HEK293 (cell line): ENCODE results near the gene RCOR2.

Source experiments
- CTCF ChIA-PET: fragments of 350-600 bp; formaldehyde crosslinking; extraction: SDS; loops from one replicate; lab custom pipeline; 2021; ENCODE audit warnings: antibody characterized with exemption; lab: Yijun Ruan, JAX
- POLR2A ChIA-PET: fragments of 300-600 bp; formaldehyde crosslinking; extraction: SDS; loops from one replicate; lab custom pipeline; 2020; ENCODE audit warnings: antibody characterized with exemption, inconsistent platforms; lab: Yijun Ruan, JAX
- H3K27ac ChIP-seq: fragments of 200-500 bp; sonication (Bioruptor generic); 2 replicates; pipeline ENCODE4 v1.5.1; 2014; ENCODE audit warnings: low read depth, low read length, control low read depth, inconsistent platforms; ENCODE audit errors: extremely low read depth
- H3K36me3 ChIP-seq, 2 experiments: fragments of 200-500 bp in 1 of 2; sonication (Bioruptor generic) in 1 of 2; 1 replicate in 1 of 2; 2 replicates in 1 of 2; pipeline ENCODE4 v1.5.1; 2014 to 2017; ENCODE audit warnings: inconsistent platforms in 2 of 2, low read length in 2 of 2; ENCODE audit not compliant: control insufficient read depth in 2 of 2, insufficient read depth in 1 of 2
- H3K4me1 ChIP-seq: fragments of 200-500 bp; sonication (Bioruptor generic); 2 replicates; pipeline ENCODE4 v1.5.1; 2014; ENCODE audit warnings: mild to moderate bottlenecking, low read length, inconsistent platforms; ENCODE audit not compliant: control insufficient read depth, insufficient read depth
- H3K4me3 ChIP-seq: 2 replicates; pipeline ENCODE4 v1.5.1; 2011; ENCODE audit warnings: low read depth, mild to moderate bottlenecking, control low read depth, low read length, moderate library complexity
- H3K9me3 ChIP-seq: fragments of 200-500 bp; sonication (Bioruptor generic); 2 replicates; pipeline ENCODE4 v1.5.1; 2014; ENCODE audit warnings: low read depth, low read length, inconsistent platforms; ENCODE audit not compliant: control insufficient read depth, insufficient read depth
- HOXD13 ChIP-seq: sonication (generic); formaldehyde crosslinking; IDR thresholded peaks from 2 replicates; pipeline ENCODE4 v1.8.0; 2022; ENCODE audit warnings: missing genetic modification reagents, borderline replicate concordance
- MZF1 ChIP-seq: fragments of 450-650 bp; formaldehyde crosslinking; IDR thresholded peaks from 2 replicates; pipeline ENCODE4 v1.5.1; 2017; ENCODE audit warnings: missing biosample characterization, missing genetic modification characterization, borderline replicate concordance
- OSR2 ChIP-seq: fragments of 450-650 bp; formaldehyde crosslinking; IDR thresholded peaks from 2 replicates; pipeline ENCODE4 v1.5.1; 2016; ENCODE audit warnings: missing biosample characterization, missing genetic modification characterization
- ZFP37 ChIP-seq: fragments of 450-650 bp; formaldehyde crosslinking; IDR thresholded peaks from 2 replicates; pipeline ENCODE4 v1.5.1; 2016; ENCODE audit warnings: missing biosample characterization, missing genetic modification characterization
- ZIC2 ChIP-seq: fragments of 450-650 bp; formaldehyde crosslinking; IDR thresholded peaks from 2 replicates; pipeline ENCODE4 v1.5.1; 2016; ENCODE audit warnings: missing biosample characterization, missing genetic modification characterization
- ZNF112 ChIP-seq: fragments of 450-650 bp; formaldehyde crosslinking; IDR thresholded peaks from 2 replicates; pipeline ENCODE4 v1.5.0; 2017; ENCODE audit warnings: missing biosample characterization, missing genetic modification characterization
- ZNF184 ChIP-seq: fragments of 450-650 bp; IDR thresholded peaks from 2 replicates; pipeline ENCODE4 v1.5.1; 2018; ENCODE audit warnings: missing biosample characterization, mild to moderate bottlenecking, missing genetic modification characterization
- ZNF211 ChIP-seq: fragments of 450-650 bp; formaldehyde crosslinking; IDR thresholded peaks from 2 replicates; pipeline ENCODE4 v1.5.1; 2016; ENCODE audit warnings: low read depth, missing biosample characterization, missing genetic modification characterization
- ZNF248 ChIP-seq: fragments of 450-650 bp; formaldehyde crosslinking; IDR thresholded peaks from 2 replicates; pipeline ENCODE4 v1.5.1; 2017; ENCODE audit warnings: missing biosample characterization, missing genetic modification characterization
- ZNF266 ChIP-seq: fragments of 450-650 bp; formaldehyde crosslinking; IDR thresholded peaks from 2 replicates; pipeline ENCODE4 v1.5.1; 2016; ENCODE audit warnings: missing biosample characterization, missing genetic modification characterization, low read depth
- ZNF274 ChIP-seq, 2 experiments: fragments of 200-500 bp in 1 of 2; fragments of 450-650 bp in 1 of 2; sonication (Bioruptor generic) in 1 of 2; formaldehyde crosslinking in 1 of 2; IDR thresholded peaks; 2 replicates each; pipeline versions ENCODE4 v1.5.1 to v1.6.1; 2014 to 2016; ENCODE audit warnings: borderline replicate concordance in 1 of 2, inconsistent platforms in 1 of 2, low read length in 1 of 2, missing biosample characterization in 1 of 2, missing genetic modification characterization in 1 of 2
- ZNF292 ChIP-seq: fragments of 450-650 bp; formaldehyde crosslinking; IDR thresholded peaks from 2 replicates; pipeline ENCODE4 v1.5.1; 2016; ENCODE audit warnings: low read depth, missing biosample characterization, missing genetic modification characterization, borderline replicate concordance
- ZNF341 ChIP-seq: fragments of 450-650 bp; formaldehyde crosslinking; IDR thresholded peaks from 2 replicates; pipeline ENCODE4; 2016; ENCODE audit warnings: low read depth, missing biosample characterization, missing genetic modification characterization
- ZNF354C ChIP-seq: fragments of 450-650 bp; formaldehyde crosslinking; IDR thresholded peaks from 2 replicates; pipeline ENCODE4 v1.5.1; 2016; ENCODE audit warnings: missing biosample characterization, missing genetic modification characterization, low read depth, borderline replicate concordance
- ZNF404 ChIP-seq: fragments of 450-650 bp; formaldehyde crosslinking; IDR thresholded peaks from 2 replicates; pipeline ENCODE4 v1.5.1; 2017; ENCODE audit warnings: missing biosample characterization, missing genetic modification characterization
- ZNF501 ChIP-seq: fragments of 450-650 bp; formaldehyde crosslinking; IDR thresholded peaks from 2 replicates; pipeline ENCODE4 v1.5.1; 2016; ENCODE audit warnings: missing biosample characterization, missing genetic modification characterization
- ZNF555 ChIP-seq: fragments of 450-650 bp; formaldehyde crosslinking; conservative IDR thresholded peaks from 2 replicates; pipeline ENCODE4 v1.5.1; 2017; ENCODE audit warnings: missing biosample characterization, mild to moderate bottlenecking, missing genetic modification characterization, inconsistent platforms
- ZNF585B ChIP-seq: fragments of 450-650 bp; formaldehyde crosslinking; IDR thresholded peaks from 2 replicates; pipeline ENCODE4 v1.5.1; 2016; ENCODE audit warnings: missing biosample characterization, missing genetic modification characterization
- ZNF626 ChIP-seq: fragments of 450-650 bp; sonication (Bioruptor Pico); formaldehyde crosslinking; IDR thresholded peaks from 2 replicates; pipeline ENCODE4 v1.5.1; 2018; ENCODE audit warnings: missing biosample characterization, missing genetic modification characterization, inconsistent platforms
- ZNF660 ChIP-seq: fragments of 450-650 bp; IDR thresholded peaks from 2 replicates; pipeline ENCODE4 v1.5.1; 2018; ENCODE audit warnings: missing biosample characterization, mild to moderate bottlenecking, missing genetic modification characterization
- ZNF670 ChIP-seq: fragments of 450-650 bp; formaldehyde crosslinking; IDR thresholded peaks from 2 replicates; pipeline ENCODE4 v1.5.1; 2016; ENCODE audit warnings: missing biosample characterization, missing genetic modification characterization, low read depth
- ZNF707 ChIP-seq: fragments of 450-650 bp; formaldehyde crosslinking; IDR thresholded peaks from 2 replicates; pipeline ENCODE4 v1.5.1; 2016; ENCODE audit warnings: missing biosample characterization, missing genetic modification characterization
- ZNF776 ChIP-seq: fragments of 450-650 bp; formaldehyde crosslinking; IDR thresholded peaks from 2 replicates; pipeline ENCODE4 v1.5.0; 2017; ENCODE audit warnings: missing biosample characterization, missing genetic modification characterization, borderline replicate concordance
- ZNF843 ChIP-seq: fragments of 450-650 bp; formaldehyde crosslinking; IDR thresholded peaks from 2 replicates; pipeline ENCODE4 v1.5.1; 2016; ENCODE audit warnings: missing biosample characterization, missing genetic modification characterization
- TF ChIP-seq, protein P1 (sequence below): fragments of 450-650 bp; formaldehyde crosslinking; conservative IDR thresholded peaks from 2 replicates; pipeline ENCODE4 v1.5.1; 2016; ENCODE audit warnings: low read depth, missing biosample characterization, missing genetic modification characterization

The RCOR2 gene

DNA sequence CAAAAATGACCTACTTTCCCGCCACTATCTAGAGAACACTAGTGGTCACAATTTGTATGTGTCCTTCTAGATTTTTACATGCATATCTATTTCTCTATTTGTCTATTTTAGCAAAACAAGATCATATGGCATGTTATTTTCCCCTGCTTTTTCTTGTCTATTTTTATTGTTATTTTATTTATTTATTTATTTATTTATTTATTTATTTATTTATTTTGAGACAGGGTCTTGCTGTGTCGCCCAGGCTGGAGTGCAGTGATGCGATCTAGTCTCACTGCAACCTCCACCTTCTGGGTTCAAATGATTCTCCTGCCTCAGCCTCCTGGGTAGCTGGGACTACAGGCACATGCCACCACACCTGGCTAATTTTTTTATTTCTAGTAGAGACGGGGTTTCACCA, 46.9 kb upstream of the RCOR2 start (continued):
- peak; percentile 72 for TF ChIP-seq ZNF555
- TF ChIP-seq, protein P1, sequence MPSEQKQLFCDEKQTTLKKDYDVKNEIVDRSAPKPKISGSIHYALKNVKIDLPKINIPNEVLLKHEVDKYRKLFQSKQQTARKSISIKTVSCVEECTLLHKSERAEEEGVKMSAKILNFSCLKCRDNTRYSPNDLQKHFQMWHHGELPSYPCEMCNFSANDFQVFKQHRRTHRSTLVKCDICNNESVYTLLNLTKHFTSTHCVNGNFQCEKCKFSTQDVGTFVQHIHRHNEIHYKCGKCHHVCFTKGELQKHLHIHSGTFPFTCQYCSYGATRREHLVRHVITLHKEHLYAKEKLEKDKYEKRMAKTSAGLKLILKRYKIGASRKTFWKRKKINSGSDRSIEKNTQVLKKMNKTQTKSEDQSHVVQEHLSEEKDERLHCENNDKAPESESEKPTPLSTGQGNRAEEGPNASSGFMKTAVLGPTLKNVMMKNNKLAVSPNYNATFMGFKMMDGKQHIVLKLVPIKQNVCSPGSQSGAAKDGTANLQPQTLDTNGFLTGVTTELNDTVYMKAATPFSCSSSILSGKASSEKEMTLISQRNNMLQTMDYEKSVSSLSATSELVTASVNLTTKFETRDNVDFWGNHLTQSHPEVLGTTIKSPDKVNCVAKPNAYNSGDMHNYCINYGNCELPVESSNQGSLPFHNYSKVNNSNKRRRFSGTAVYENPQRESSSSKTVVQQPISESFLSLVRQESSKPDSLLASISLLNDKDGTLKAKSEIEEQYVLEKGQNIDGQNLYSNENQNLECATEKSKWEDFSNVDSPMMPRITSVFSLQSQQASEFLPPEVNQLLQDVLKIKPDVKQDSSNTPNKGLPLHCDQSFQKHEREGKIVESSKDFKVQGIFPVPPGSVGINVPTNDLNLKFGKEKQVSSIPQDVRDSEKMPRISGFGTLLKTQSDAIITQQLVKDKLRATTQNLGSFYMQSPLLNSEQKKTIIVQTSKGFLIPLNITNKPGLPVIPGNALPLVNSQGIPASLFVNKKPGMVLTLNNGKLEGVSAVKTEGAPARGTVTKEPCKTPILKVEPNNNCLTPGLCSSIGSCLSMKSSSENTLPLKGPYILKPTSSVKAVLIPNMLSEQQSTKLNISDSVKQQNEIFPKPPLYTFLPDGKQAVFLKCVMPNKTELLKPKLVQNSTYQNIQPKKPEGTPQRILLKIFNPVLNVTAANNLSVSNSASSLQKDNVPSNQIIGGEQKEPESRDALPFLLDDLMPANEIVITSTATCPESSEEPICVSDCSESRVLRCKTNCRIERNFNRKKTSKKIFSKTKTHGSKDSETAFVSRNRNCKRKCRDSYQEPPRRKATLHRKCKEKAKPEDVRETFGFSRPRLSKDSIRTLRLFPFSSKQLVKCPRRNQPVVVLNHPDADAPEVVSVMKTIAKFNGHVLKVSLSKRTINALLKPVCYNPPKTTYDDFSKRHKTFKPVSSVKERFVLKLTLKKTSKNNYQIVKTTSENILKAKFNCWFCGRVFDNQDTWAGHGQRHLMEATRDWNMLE (tag by site-specific recombination): peak; percentile 85

GRCh38 chr11:63961608-63962412, 44.8 kb upstream of the RCOR2 start:
- TF ChIP-seq ZNF670 (tag by site-specific recombination) (no peak), ZNF660 (no peak), ZIC2 (tag by site-specific recombination) (peak; percentile 53; the same call in 1 of the 2 replicates), MZF1 (tag by site-specific recombination) (no peak), ZNF843 (tag by site-specific recombination) (no peak), ZNF404 (tag by site-specific recombination) (no peak), ZNF341 (tag by site-specific recombination) (peak; percentile 81), ZFP37 (tag by site-specific recombination) (no peak), OSR2 (tag by site-specific recombination) (no peak)
- CTCF ChIA-PET: interaction anchor here (0.6 to 1.1 kb wide), 3 partner anchors 27 to 191 kb away, joined by 3 to 5 read pairs (median 5); partner anchors contain the start of gene MARK2
- POLR2A ChIA-PET: interaction anchor here (0.6 to 3.3 kb wide), 5 partner anchors 10 to 224 kb away, joined by 4 to 11 read pairs (median 7); partner anchors contain the start of genes COX8A, MARK2 and STIP1

DNA sequence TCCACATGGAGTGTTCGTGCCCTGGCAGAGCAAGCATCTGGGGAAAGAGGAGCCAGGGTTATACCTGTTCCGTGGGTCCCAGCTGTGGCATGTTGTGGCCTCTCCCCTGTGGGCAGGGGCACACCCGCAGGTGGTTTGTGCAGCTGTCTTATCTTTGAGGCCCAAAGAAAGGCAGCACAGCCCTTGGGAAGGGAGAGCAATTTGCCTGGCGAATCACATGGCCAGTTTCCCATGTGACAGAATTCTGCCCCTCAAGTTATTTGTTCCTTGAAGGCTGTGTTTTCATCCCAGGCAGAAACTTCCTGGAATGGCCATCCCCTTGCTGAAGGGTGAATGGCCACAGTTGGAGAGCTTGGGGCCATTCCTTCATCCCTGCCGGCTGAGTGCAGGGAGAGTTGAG, 41.0 kb upstream of the RCOR2 start:
- CTCF ChIA-PET: interaction anchor here (0.6 to 1.7 kb wide), 3 partner anchors 14 to 161 kb away, joined by 3 read pairs; no protein-coding TSS in a partner anchor
- no peaks in the 10 kb centered on the region for H3K9me3 ChIP-seq
- no peak overlapping the region for H3K27ac ChIP-seq
- POLR2A ChIA-PET: no interaction called here
- H3K4me1 ChIP-seq: no peaks in the 10 kb centered on the region
- H3K4me3 ChIP-seq: no peak overlapping the region
- peaks cover 2 to 48% of the 10 kb centered on the region in 2 experiments; a peak in 2 of 3 replicates for H3K36me3 ChIP-seq
- TF ChIP-seq ZNF248 (tag by site-specific recombination) (no peak), HOXD13 (no peak), ZNF266 (no peak), ZNF776 (tag by site-specific recombination) (no peak), ZNF184 (no peak), ZNF274 (IDR thresholded peaks at IDR 0.05; ENCODE audit: low read length) (no peak), ZNF274 (tag by site-specific recombination; IDR thresholded peaks at IDR 0.05; ENCODE audit: borderline replicate concordance) (no peak), ZNF112 (tag by site-specific recombination) (no peak), ZNF354C (tag by site-specific recombination) (no peak), ZNF585B (tag by site-specific recombination) (no peak), ZNF501 (tag by site-specific recombination) (no peak), ZNF707 (tag by site-specific recombination) (no peak), ZNF292 (tag by site-specific recombination) (no peak), ZNF211 (tag by site-specific recombination) (no peak), ZNF626 (tag by site-specific recombination) (no peak)

More at GRCh38 chr11:63961608-63962412, 44.8 kb upstream of the RCOR2 start:
- Histone ChIP-seq H3K4me1 (no peaks in the 10 kb centered on the region), H3K27ac (no peak overlapping the region), H3K4me3 (no peak overlapping the region), H3K36me3 (peaks cover 0 to 12% of the 10 kb centered on the region in 2 experiments; a peak in 1 of 3 replicates), H3K9me3 (no peaks in the 10 kb centered on the region)
